T-helper 1 cell (primary cell): ENCODE measurements around the gene SCGB3A1.

Experiments used
- DNase-seq, 5 donors: peaks; one replicate each; pipeline ENCODE4 v3.0.0-alpha.2; 2012 to 2020
- total RNA-seq, 4 donors: gene quantifications; one replicate each; lab custom pipeline; 2026; lab: John Stamatoyannopoulos, UW

Gene SCGB3A1
- 0 to 6.8 (median 0) reads per million in 4 donors for total RNA-seq

- no peak for DNase-seq
Observed at GRCh38 chr5:180591311-180591887, at the start of gene SCGB3A1. Gene SCGB3A1, minus strand, starts transcription at chr5:180591499. Its CDS starts 37 bp downstream, at chr5:180591462.

- no peak for DNase-seq
Observed at GRCh38 chr5:180640611-180640860, 49.2 kb upstream of the SCGB3A1 start.

- DNase-seq, result no peak
Observed at GRCh38 chr5:180639741-180640610, 48.7 kb upstream of the SCGB3A1 start.

GRCh38 chr5:180639287-180639686 lies 48.0 kb upstream of the SCGB3A1 start:
- DNase-seq, result no peak

GRCh38 chr5:180637962-180638680 lies 46.8 kb upstream of the SCGB3A1 start:
- DNase-seq, result no peak

GRCh38 chr5:180636403-180637075 lies 45.2 kb upstream of the SCGB3A1 start:
- DNase-seq, result no peak

- no peak for DNase-seq
Observed at GRCh38 chr5:180636016-180636402, 44.7 kb upstream of the SCGB3A1 start.

GRCh38 chr5:180633283-180634177 lies 42.2 kb upstream of the SCGB3A1 start:
- no peak for DNase-seq

- DNase-seq, result no peak
Observed at GRCh38 chr5:180632768-180633167, 41.5 kb upstream of the SCGB3A1 start.

GRCh38 chr5:180631549-180632383 lies 40.5 kb upstream of the SCGB3A1 start:
- no peak for DNase-seq

- DNase-seq, result no peak
Observed at GRCh38 chr5:180630426-180630825, 39.1 kb upstream of the SCGB3A1 start.

GRCh38 chr5:180629831-180630382 lies 38.6 kb upstream of the SCGB3A1 start:
- no peak for DNase-seq

- no peak for DNase-seq
Observed at GRCh38 chr5:180628827-180629750, 37.8 kb upstream of the SCGB3A1 start.

GRCh38 chr5:180628211-180628610 lies 36.9 kb upstream of the SCGB3A1 start:
- no peak for DNase-seq

- no peak for DNase-seq
Observed at GRCh38 chr5:180627386-180628120, 36.3 kb upstream of the SCGB3A1 start.

GRCh38 chr5:180626661-180627385 lies 35.5 kb upstream of the SCGB3A1 start:
- DNase-seq, result no peak

GRCh38 chr5:180625791-180626660 lies 34.7 kb upstream of the SCGB3A1 start:
- DNase-seq, result no peak
